ENCODE data around the gene KCTD16.

Gene KCTD16

DNA sequence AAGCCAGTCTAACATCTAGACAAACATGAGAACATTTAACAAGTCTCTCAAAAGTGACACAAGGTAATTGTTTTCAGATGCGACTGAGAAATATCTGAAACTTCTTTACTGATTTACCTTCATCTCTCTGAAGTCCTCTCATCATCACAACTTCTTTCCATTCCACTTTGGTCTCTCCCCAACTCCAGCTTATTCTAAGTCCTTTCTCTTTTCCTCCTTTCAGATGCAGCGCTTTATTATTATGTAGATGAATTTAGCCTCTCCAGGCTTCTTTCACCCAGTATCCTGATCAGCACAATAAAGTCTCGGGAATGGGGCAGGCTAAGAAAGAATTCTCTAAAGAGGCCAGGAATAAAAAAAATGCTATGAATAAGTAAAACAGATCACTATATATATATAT is 128.0 kb downstream of the KCTD16 start:
- H3K4me3 ChIP-seq (ENCODE audit: low read depth, low read length) = no peak overlapping the region
- TF ChIP-seq, protein P1, sequence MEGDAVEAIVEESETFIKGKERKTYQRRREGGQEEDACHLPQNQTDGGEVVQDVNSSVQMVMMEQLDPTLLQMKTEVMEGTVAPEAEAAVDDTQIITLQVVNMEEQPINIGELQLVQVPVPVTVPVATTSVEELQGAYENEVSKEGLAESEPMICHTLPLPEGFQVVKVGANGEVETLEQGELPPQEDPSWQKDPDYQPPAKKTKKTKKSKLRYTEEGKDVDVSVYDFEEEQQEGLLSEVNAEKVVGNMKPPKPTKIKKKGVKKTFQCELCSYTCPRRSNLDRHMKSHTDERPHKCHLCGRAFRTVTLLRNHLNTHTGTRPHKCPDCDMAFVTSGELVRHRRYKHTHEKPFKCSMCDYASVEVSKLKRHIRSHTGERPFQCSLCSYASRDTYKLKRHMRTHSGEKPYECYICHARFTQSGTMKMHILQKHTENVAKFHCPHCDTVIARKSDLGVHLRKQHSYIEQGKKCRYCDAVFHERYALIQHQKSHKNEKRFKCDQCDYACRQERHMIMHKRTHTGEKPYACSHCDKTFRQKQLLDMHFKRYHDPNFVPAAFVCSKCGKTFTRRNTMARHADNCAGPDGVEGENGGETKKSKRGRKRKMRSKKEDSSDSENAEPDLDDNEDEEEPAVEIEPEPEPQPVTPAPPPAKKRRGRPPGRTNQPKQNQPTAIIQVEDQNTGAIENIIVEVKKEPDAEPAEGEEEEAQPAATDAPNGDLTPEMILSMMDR (IDR thresholded peaks at IDR 0.05; ENCODE audit: low read depth, low read length) = no peak

DNA sequence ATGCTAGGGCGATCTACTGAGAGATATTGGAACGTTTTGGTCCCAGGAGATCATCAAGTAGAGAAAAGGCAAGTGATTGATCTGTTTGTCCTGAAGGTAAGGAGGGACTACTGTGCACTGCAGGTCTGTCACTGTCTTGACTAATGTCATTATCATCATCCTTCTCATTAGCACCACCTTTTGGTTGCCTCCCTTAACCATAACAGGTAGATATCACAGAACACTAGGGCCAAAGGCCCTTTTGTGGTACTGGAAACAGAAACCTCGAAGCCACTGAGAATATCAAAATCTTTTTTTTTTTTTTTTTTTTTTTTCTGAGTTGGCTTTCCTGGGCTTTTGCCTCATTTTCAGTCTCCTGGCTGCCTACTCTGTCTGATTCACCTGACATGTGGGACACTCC is 134.0 kb downstream of the KCTD16 start:
- TF ChIP-seq, protein P1 (IDR thresholded peaks at IDR 0.05; ENCODE audit: low read depth, low read length) = no peak
- no peak overlapping the region for H3K4me3 ChIP-seq (ENCODE audit: low read depth, low read length)

DNA sequence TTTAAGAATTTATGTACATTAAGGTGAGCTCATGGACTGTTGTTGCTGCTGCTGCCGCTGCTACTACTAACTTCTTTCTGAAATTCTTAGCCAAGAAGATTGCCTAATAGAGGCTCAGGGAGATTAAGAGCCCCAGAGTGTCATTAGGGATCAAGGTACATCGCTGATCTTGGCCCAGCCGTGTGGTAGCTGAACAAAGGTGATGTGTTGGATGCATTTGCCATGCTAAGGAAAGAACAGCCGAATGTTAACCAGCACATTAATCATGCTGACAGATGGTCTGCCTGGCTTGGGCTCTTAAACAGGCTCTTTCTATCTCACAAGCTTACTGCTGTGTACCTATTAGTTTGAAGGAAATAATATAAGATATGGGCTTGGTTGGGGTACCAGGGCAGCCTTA is 137.1 kb downstream of the KCTD16 start:
- TF ChIP-seq, protein P1 (IDR thresholded peaks at IDR 0.05; ENCODE audit: low read depth, low read length) = no peak
- H3K4me3 ChIP-seq (ENCODE audit: low read depth, low read length) = no peak overlapping the region

DNA sequence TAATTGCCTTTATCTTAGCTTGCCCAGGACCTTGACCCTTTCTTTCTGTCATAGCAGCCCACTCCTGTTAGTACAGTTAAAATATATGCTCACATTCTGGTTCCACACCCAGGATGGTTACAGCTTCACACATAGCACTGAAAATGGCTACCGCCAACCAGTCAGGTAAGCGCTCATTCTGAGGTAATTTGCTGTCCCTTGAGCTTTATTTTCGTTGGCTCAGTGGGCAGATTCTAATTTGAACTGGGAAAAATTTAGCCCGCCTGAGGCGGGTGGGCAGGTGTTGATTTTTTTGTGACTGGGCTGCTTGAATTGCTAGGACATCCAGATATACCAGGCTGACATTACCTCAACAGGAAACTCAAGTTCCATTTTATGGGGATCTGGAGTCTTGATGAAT is 137.5 kb downstream of the KCTD16 start:
- H3K4me3 ChIP-seq (ENCODE audit: low read depth, low read length) = no peak overlapping the region
- TF ChIP-seq, protein P1 (IDR thresholded peaks at IDR 0.05; ENCODE audit: low read depth, low read length) = no peak

DNA sequence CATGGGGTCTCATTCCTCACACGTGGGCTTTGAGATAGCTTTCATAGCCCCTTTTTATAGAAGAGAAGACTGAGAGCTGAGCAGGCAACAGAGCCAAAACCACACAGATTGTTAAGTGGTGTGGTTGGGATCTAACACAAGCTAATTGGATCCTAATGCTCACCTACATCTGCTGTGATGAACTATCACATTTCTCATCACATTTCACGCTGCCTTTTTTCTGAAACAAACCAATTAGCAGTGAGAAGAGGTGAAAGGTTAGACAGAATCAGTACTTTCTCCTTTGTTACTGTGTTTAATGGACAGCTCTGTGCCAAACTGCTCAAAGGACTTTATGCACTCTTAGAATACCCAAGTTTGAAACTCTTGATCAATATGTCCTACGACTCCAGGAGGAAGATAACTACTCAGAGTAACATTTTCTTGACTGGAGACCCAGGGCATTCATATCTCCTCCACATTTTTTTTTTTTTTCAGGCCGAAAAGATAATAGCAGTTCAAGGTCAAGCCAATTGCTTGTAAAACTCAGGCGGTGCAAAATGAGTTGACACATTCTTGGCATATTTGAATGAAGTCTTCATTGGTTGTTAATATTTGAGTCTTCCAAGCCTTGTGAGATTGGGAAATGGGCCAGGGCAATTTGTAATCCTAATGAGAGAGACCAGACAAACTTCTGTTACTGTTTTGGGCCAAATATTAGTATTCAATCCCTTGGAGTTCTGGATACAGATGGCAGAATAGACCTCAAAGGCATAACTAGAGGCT is 138.4 kb downstream of the KCTD16 start:
- TF ChIP-seq, protein P1 (IDR thresholded peaks at IDR 0.05; ENCODE audit: low read depth, low read length) = no peak
- no peak overlapping the region for H3K4me3 ChIP-seq (ENCODE audit: low read depth, low read length)

DNA sequence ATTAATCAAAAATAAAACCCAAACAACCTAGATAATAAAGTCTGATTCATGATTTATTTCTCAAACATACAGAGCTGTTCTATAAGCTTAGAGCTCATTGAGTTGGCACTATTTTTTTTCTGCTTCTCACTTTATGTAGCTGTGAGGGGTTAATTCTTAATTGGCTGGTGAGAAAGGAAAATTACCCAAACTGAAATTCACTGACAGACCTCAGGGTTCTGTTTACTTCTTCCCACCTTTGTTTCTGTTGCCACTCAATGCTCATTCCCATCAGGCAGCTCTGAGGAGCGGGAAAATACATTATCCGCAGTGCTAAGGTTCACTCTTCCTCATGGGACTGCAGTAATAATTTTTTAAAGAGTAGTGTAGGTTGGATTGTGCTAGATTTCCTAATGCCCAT is 139.9 kb downstream of the KCTD16 start:
- TF ChIP-seq, protein P1 (IDR thresholded peaks at IDR 0.05; ENCODE audit: low read depth, low read length) = no peak
- no peak overlapping the region for H3K4me3 ChIP-seq (ENCODE audit: low read depth, low read length)

DNA sequence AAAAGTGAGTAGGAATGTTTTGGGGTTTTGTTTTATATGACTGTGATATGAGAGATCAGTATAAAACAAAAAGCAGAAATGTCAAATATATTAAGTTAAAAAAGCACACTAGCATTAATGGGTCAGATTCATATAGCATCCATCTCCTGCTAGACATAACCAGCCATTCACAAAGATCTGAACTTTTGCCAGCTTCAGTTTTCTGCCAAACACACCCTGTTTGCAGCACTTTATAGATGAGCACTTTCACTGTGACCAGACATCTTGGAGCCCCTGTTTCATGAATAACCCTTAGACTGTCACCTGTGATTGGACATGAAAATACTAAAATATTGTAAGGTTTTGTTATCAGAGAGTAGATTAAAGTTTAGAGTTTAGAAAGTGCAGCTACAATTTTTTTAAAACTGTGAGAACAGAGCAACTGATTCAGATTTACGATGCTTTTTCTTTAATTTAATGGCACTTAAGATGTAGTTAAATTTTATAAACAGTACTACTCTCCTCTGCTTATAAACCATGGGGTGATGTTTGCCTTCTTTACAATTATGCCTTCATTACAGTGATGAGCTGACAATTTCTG is 142.6 kb downstream of the KCTD16 start:
- TF ChIP-seq, protein P1 (IDR thresholded peaks at IDR 0.05; ENCODE audit: low read depth, low read length) = no peak
- H3K4me3 ChIP-seq (ENCODE audit: low read depth, low read length) = no peak overlapping the region

Data from WI38 (cell line).